CD8-positive, alpha-beta memory T cell (primary cell): ENCODE results near the gene SCLT1. TPM values are rescaled to one million over a fixed set of nuclear protein-coding genes. Genes with fewer than 3 reads are reported as not detected.

Experiments
- CTCF ChIA-PET: fragments of 350-600 bp; sonication (Branson Sonifier 250); formaldehyde crosslinking; loops from one replicate; lab custom pipeline; 2021; ENCODE audit warnings: antibody characterized with exemption; lab: Charles Lee
- POLR2A ChIA-PET: fragments of 350-600 bp; sonication (Branson Sonifier 250); formaldehyde crosslinking; loops from one replicate; lab custom pipeline; 2021; ENCODE audit warnings: antibody characterized with exemption; lab: Charles Lee
- DNase-seq, 5 donors: peaks; one replicate each; pipeline versions ENCODE4 v3.0.0 to v3.0.0-alpha.2; 2020 to 2022; ENCODE audit warnings: mixed read lengths in 1 of 5
- H3K27ac ChIP-seq: one replicate; pipeline ENCODE4 v1.7.0; 2013; ENCODE audit warnings: low read depth, mild to moderate bottlenecking, low read length, moderate library complexity
- H3K27me3 ChIP-seq: 2 replicates; pipeline ENCODE4 v1.7.0; 2013; ENCODE audit warnings: low read length, mild to moderate bottlenecking; ENCODE audit not compliant: insufficient read depth, poor library complexity, severe bottlenecking
- H3K36me3 ChIP-seq: 2 replicates; pipeline ENCODE4 v1.7.0; 2013; ENCODE audit warnings: mild to moderate bottlenecking, low read length, moderate library complexity; ENCODE audit not compliant: insufficient read depth
- H3K4me1 ChIP-seq: 2 replicates; pipeline ENCODE4 v1.7.0; 2013; ENCODE audit warnings: mild to moderate bottlenecking, low read length, moderate library complexity; ENCODE audit not compliant: insufficient read depth
- H3K4me3 ChIP-seq: 2 replicates; pipeline ENCODE4 v1.7.0; 2013; ENCODE audit warnings: mild to moderate bottlenecking, low read length
- H3K9me3 ChIP-seq: 2 replicates; pipeline ENCODE4 v1.7.0; 2013; ENCODE audit warnings: mild to moderate bottlenecking, low read length
- H3K27ac Mint-ChIP-seq, 8 donors: one replicate each; pipeline ENCODE4 v1.8.0; 2020 to 2021; ENCODE audit warnings: mixed read lengths in 8 of 8, mild to moderate bottlenecking in 6 of 8, inconsistent platforms in 3 of 8, moderate library complexity in 3 of 8
- H3K27me3 Mint-ChIP-seq, 2 donors: one replicate each; pipeline ENCODE4 v1.8.0; 2020 to 2021; ENCODE audit warnings: mixed read lengths in 2 of 2, mild to moderate bottlenecking in 1 of 2, moderate library complexity in 1 of 2
- H3K36me3 Mint-ChIP-seq, 3 donors: one replicate each; pipeline ENCODE4 v1.8.0; 2020 to 2021; ENCODE audit warnings: mixed read lengths in 3 of 3, inconsistent platforms in 1 of 3, mild to moderate bottlenecking in 1 of 3
- H3K4me1 Mint-ChIP-seq, 3 donors: one replicate each; pipeline ENCODE4 v1.8.0; 2020 to 2021; ENCODE audit warnings: mixed read lengths in 3 of 3, inconsistent platforms in 1 of 3, mild to moderate bottlenecking in 1 of 3
- H3K4me3 Mint-ChIP-seq, 7 donors: one replicate each; pipeline ENCODE4 v1.8.0; 2020 to 2021; ENCODE audit warnings: mixed read lengths in 7 of 7, mild to moderate bottlenecking in 6 of 7, moderate library complexity in 4 of 7, inconsistent platforms in 2 of 7
- H3K9me3 Mint-ChIP-seq, 5 donors: one replicate each; pipeline ENCODE4 v1.8.0; 2020 to 2022; ENCODE audit warnings: mixed read lengths in 5 of 5, mild to moderate bottlenecking in 3 of 5, moderate library complexity in 2 of 5, inconsistent platforms in 1 of 5
- polyA plus RNA-seq: library from polyadenylated mRNA; unstranded; fragments of 300-500 nt; fragmentation: Illumina TruSeq; gene quantifications from one replicate; pipeline ENCODE4 v1.2.3, GENCODE V29; 2021
- total RNA-seq, 2 experiments: library from RNA; stranded (reverse); gene quantifications; one replicate each; pipeline ENCODE4 v1.2.3, GENCODE V29; 2021

SCLT1 gene
- total and polyA plus RNA-seq, 3 experiments from 2014 or later: 7.7 to 20.6 (median 18.2) TPM

- Mint-ChIP-seq H3K4me3 (no peak overlapping the region), H3K27me3 (no peaks in the 10 kb centered on the region), H3K4me1 (no peaks in the 10 kb centered on the region), H3K9me3 (peaks cover 0 to 2% (median 0%) of the 10 kb centered on the region in 5 donors), H3K36me3 (peaks cover 25 to 33% (median 28%) of the 10 kb centered on the region in 3 donors), H3K27ac (no peak overlapping the region)
- Histone ChIP-seq H3K9me3 (no peaks in the 10 kb centered on the region), H3K36me3 (no peaks in the 10 kb centered on the region), H3K27me3 (no peaks in the 10 kb centered on the region), H3K27ac (no peak overlapping the region), H3K4me3 (no peak overlapping the region), H3K4me1 (no peaks in the 10 kb centered on the region)
- DNase-seq: no peak
- CTCF ChIA-PET: no interaction called here
- POLR2A ChIA-PET: no interaction called here
Observed at GRCh38 chr4:128951316-128951715, 142.0 kb downstream of the SCLT1 start.

GRCh38 chr4:128950796-128951195, 142.5 kb downstream of the SCLT1 start:
- peaks cover 0 to 2% (median 0%) of the 10 kb centered on the region in 5 donors for H3K9me3 Mint-ChIP-seq
- CTCF ChIA-PET: no interaction called here

GRCh38 chr4:128946916-128947315, 146.4 kb downstream of the SCLT1 start:
- H3K27me3 Mint-ChIP-seq: no peaks in the 10 kb centered on the region
- Histone ChIP-seq H3K36me3 (no peaks in the 10 kb centered on the region), H3K9me3 (no peaks in the 10 kb centered on the region), H3K4me1 (no peaks in the 10 kb centered on the region), H3K27ac (no peak overlapping the region), H3K4me3 (no peak overlapping the region), H3K27me3 (no peaks in the 10 kb centered on the region)
- H3K9me3 Mint-ChIP-seq: peaks cover 0 to 2% (median 0%) of the 10 kb centered on the region in 5 donors
- no peak overlapping the region for H3K4me3 Mint-ChIP-seq
- H3K4me1 Mint-ChIP-seq: no peaks in the 10 kb centered on the region
- CTCF ChIA-PET: no interaction called here
- DNase-seq: no peak
- H3K36me3 Mint-ChIP-seq: peaks cover 39 to 56% (median 47%) of the 10 kb centered on the region in 3 donors
- no peak overlapping the region for H3K27ac Mint-ChIP-seq
- POLR2A ChIA-PET: no interaction called here

More at GRCh38 chr4:128950796-128951195, 142.5 kb downstream of the SCLT1 start:
- no peak overlapping the region for H3K4me3 Mint-ChIP-seq
- no peak for DNase-seq
- peaks cover 24 to 34% (median 31%) of the 10 kb centered on the region in 3 donors for H3K36me3 Mint-ChIP-seq
- H3K4me3 ChIP-seq: no peak overlapping the region
- no peaks in the 10 kb centered on the region for H3K4me1 Mint-ChIP-seq
- H3K27me3 ChIP-seq: no peaks in the 10 kb centered on the region
- no peaks in the 10 kb centered on the region for H3K9me3 ChIP-seq
- H3K4me1 ChIP-seq: no peaks in the 10 kb centered on the region
- H3K27ac Mint-ChIP-seq: no peak overlapping the region
- H3K36me3 ChIP-seq: no peaks in the 10 kb centered on the region
- POLR2A ChIA-PET: no interaction called here
- H3K27me3 Mint-ChIP-seq: no peaks in the 10 kb centered on the region
- H3K27ac ChIP-seq: no peak overlapping the region

- no peaks in the 10 kb centered on the region for H3K4me1 ChIP-seq
- no peak overlapping the region for H3K27ac ChIP-seq
- H3K9me3 ChIP-seq: no peaks in the 10 kb centered on the region
- H3K4me1 Mint-ChIP-seq: no peaks in the 10 kb centered on the region
- H3K36me3 Mint-ChIP-seq: peaks cover 34 to 44% (median 40%) of the 10 kb centered on the region in 3 donors
- no peak overlapping the region for H3K27ac Mint-ChIP-seq
- no peak overlapping the region for H3K4me3 Mint-ChIP-seq
- no peaks in the 10 kb centered on the region for H3K9me3 Mint-ChIP-seq
- DNase-seq: no peak
- CTCF ChIA-PET: no interaction called here
- H3K4me3 ChIP-seq: no peak overlapping the region
- no peaks in the 10 kb centered on the region for H3K36me3 ChIP-seq
- POLR2A ChIA-PET: no interaction called here
- no peaks in the 10 kb centered on the region for H3K27me3 ChIP-seq
- H3K27me3 Mint-ChIP-seq: no peaks in the 10 kb centered on the region
Observed at GRCh38 chr4:128942607-128943006, 150.7 kb downstream of the SCLT1 start.

- ChIA-PET CTCF (no interaction called here), POLR2A (no interaction called here)
- H3K4me1 ChIP-seq: no peaks in the 10 kb centered on the region
- Mint-ChIP-seq H3K9me3 (no peaks in the 10 kb centered on the region), H3K4me3 (no peak overlapping the region), H3K27ac (no peak overlapping the region), H3K27me3 (no peaks in the 10 kb centered on the region), H3K4me1 (no peaks in the 10 kb centered on the region), H3K36me3 (peaks cover 33 to 39% (median 38%) of the 10 kb centered on the region in 3 donors)
- H3K4me3 ChIP-seq: no peak overlapping the region
- no peak for DNase-seq
- H3K36me3 ChIP-seq: no peaks in the 10 kb centered on the region
- no peak overlapping the region for H3K27ac ChIP-seq
- no peaks in the 10 kb centered on the region for H3K27me3 ChIP-seq
- H3K9me3 ChIP-seq: no peaks in the 10 kb centered on the region
Observed at GRCh38 chr4:128940971-128941370, 152.4 kb downstream of the SCLT1 start.

- no peaks in the 10 kb centered on the region for H3K9me3 ChIP-seq
- H3K4me3 ChIP-seq: no peak overlapping the region
- Mint-ChIP-seq H3K4me1 (peaks cover 0 to 2% (median 0%) of the 10 kb centered on the region in 3 donors), H3K4me3 (no peak overlapping the region), H3K36me3 (peaks cover 16 to 20% (median 17%) of the 10 kb centered on the region in 3 donors), H3K27me3 (no peaks in the 10 kb centered on the region), H3K27ac (no peak overlapping the region), H3K9me3 (peaks cover 0 to 3% (median 2%) of the 10 kb centered on the region in 5 donors)
- no peaks in the 10 kb centered on the region for H3K4me1 ChIP-seq
- no peak overlapping the region for H3K27ac ChIP-seq
- CTCF ChIA-PET: no interaction called here
- H3K27me3 ChIP-seq: no peaks in the 10 kb centered on the region
- POLR2A ChIA-PET: no interaction called here
- no peaks in the 10 kb centered on the region for H3K36me3 ChIP-seq
- no peak for DNase-seq
Observed at GRCh38 chr4:128930051-128930450, 163.3 kb downstream of the SCLT1 start.

- no peak for DNase-seq
- Histone ChIP-seq H3K27me3 (no peaks in the 10 kb centered on the region), H3K4me1 (no peaks in the 10 kb centered on the region), H3K27ac (no peak overlapping the region), H3K9me3 (no peaks in the 10 kb centered on the region), H3K36me3 (no peaks in the 10 kb centered on the region), H3K4me3 (no peak overlapping the region)
- peaks cover 16 to 28% (median 18%) of the 10 kb centered on the region in 3 donors for H3K36me3 Mint-ChIP-seq
- H3K4me3 Mint-ChIP-seq: no peak overlapping the region
- ChIA-PET CTCF (no interaction called here), POLR2A (no interaction called here)
- H3K27ac Mint-ChIP-seq: no peak overlapping the region
- no peaks in the 10 kb centered on the region for H3K27me3 Mint-ChIP-seq
- peaks cover 0 to 3% (median 2%) of the 10 kb centered on the region in 5 donors for H3K9me3 Mint-ChIP-seq
- peaks cover under 1 to 5% (median 1%) of the 10 kb centered on the region in 3 donors for H3K4me1 Mint-ChIP-seq
Observed at GRCh38 chr4:128924951-128925350, 168.4 kb downstream of the SCLT1 start.

- Histone ChIP-seq H3K27ac (no peak overlapping the region), H3K9me3 (no peaks in the 10 kb centered on the region), H3K4me3 (no peak overlapping the region), H3K4me1 (peaks cover 11% of the 10 kb centered on the region), H3K27me3 (no peaks in the 10 kb centered on the region), H3K36me3 (no peaks in the 10 kb centered on the region)
- Mint-ChIP-seq H3K27ac (no peak overlapping the region), H3K4me1 (peaks cover 24 to 33% (median 30%) of the 10 kb centered on the region in 3 donors), H3K27me3 (peaks cover 0 to 2% of the 10 kb centered on the region in 2 donors), H3K9me3 (peaks cover 0 to 3% (median 2%) of the 10 kb centered on the region in 5 donors), H3K4me3 (no peak overlapping the region), H3K36me3 (peaks cover 12 to 24% (median 17%) of the 10 kb centered on the region in 3 donors)
- ChIA-PET CTCF (no interaction called here), POLR2A (no interaction called here)
- no peak for DNase-seq
Observed at GRCh38 chr4:128921954-128922353, 171.4 kb downstream of the SCLT1 start.
